Calu3 (cell line): ENCODE data around the gene NCKAP5L. TPM values are rescaled to one million over a fixed set of nuclear protein-coding genes. Genes with fewer than 3 reads are reported as not detected.
A peak's percentile ranks its signal among the peaks of the same experiment; 100 is the strongest.

Source experiments
- BruUV-seq: library from RNA; stranded (reverse); fragments of 400-500 nt; replicated peaks from 2 replicates; lab custom pipeline; 2021; lab: Mats Ljungman, UMichigan
- CTCF ChIA-PET: fragments of 300-600 bp; sonication (Branson Sonifier 250); formaldehyde crosslinking; loops from one replicate; lab custom pipeline; 2022; ENCODE audit warnings: antibody characterized with exemption; lab: Charles Lee
- DNase-seq: peaks from one replicate; pipeline ENCODE4 v3.0.0; 2022
- H3K27ac Mint-ChIP-seq: one replicate; pipeline ENCODE4 v1.8.0; 2022; ENCODE audit warnings: mixed read lengths; ENCODE audit not compliant: unreplicated experiment
- H3K27me3 Mint-ChIP-seq: one replicate; pipeline ENCODE4 v1.8.0; 2022; ENCODE audit warnings: mixed read lengths; ENCODE audit not compliant: unreplicated experiment
- H3K36me3 Mint-ChIP-seq: one replicate; pipeline ENCODE4 v1.8.0; 2022; ENCODE audit warnings: mild to moderate bottlenecking, moderate library complexity, mixed read lengths; ENCODE audit not compliant: insufficient read depth, unreplicated experiment
- H3K4me1 Mint-ChIP-seq: one replicate; pipeline ENCODE4 v1.8.0; 2022; ENCODE audit warnings: mild to moderate bottlenecking, low read depth, mixed read lengths; ENCODE audit not compliant: unreplicated experiment
- H3K4me3 Mint-ChIP-seq: one replicate; pipeline ENCODE4 v1.8.0; 2022; ENCODE audit warnings: mild to moderate bottlenecking, low read depth, moderate library complexity, mixed read lengths; ENCODE audit not compliant: unreplicated experiment
- H3K9me3 Mint-ChIP-seq: one replicate; pipeline ENCODE4 v1.8.0; 2022; ENCODE audit warnings: low read depth, mixed read lengths; ENCODE audit not compliant: unreplicated experiment
- intact Hi-C: fragments of 100-400 bp; cut with micrococcal nuclease; formaldehyde crosslinking; loops from one replicate; pipeline ENCODE4 v1.10.0; 2022; ENCODE audit not compliant: unreplicated experiment
- total RNA-seq: library from RNA; stranded (reverse); gene quantifications from 2 replicates; pipeline ENCODE4 v1.2.3, GENCODE V29; 2022
- TF ChIP-seq, protein P1 (sequence below): fragments of 200-600 bp; IDR thresholded peaks from one replicate; pipeline ENCODE4 v1.8.0; 2022; ENCODE audit warnings: antibody characterized with exemption; ENCODE audit not compliant: unreplicated experiment

Gene NCKAP5L
- total RNA-seq, 1 experiment from 2014 or later, result 10.0 TPM

- H3K27ac Mint-ChIP-seq, result no peak overlapping the region
- H3K4me3 Mint-ChIP-seq, result no peak overlapping the region
- intact Hi-C loops, result no loop called here
- H3K9me3 Mint-ChIP-seq, result no peaks in the 10 kb centered on the region
- H3K4me1 Mint-ChIP-seq, result peaks cover 11% of the 10 kb centered on the region
- no TSS peak for BruUV-seq
- DNase-seq, result no peak
- TF ChIP-seq, protein P1, sequence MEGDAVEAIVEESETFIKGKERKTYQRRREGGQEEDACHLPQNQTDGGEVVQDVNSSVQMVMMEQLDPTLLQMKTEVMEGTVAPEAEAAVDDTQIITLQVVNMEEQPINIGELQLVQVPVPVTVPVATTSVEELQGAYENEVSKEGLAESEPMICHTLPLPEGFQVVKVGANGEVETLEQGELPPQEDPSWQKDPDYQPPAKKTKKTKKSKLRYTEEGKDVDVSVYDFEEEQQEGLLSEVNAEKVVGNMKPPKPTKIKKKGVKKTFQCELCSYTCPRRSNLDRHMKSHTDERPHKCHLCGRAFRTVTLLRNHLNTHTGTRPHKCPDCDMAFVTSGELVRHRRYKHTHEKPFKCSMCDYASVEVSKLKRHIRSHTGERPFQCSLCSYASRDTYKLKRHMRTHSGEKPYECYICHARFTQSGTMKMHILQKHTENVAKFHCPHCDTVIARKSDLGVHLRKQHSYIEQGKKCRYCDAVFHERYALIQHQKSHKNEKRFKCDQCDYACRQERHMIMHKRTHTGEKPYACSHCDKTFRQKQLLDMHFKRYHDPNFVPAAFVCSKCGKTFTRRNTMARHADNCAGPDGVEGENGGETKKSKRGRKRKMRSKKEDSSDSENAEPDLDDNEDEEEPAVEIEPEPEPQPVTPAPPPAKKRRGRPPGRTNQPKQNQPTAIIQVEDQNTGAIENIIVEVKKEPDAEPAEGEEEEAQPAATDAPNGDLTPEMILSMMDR, result no peak
- no peaks in the 10 kb centered on the region for H3K36me3 Mint-ChIP-seq
- CTCF ChIA-PET, result no interaction called here
- peaks cover 32% of the 10 kb centered on the region for H3K27me3 Mint-ChIP-seq
These were observed 48.6 kb downstream of the NCKAP5L start for GRCh38 chr12:49779581-49779980.

DNA sequence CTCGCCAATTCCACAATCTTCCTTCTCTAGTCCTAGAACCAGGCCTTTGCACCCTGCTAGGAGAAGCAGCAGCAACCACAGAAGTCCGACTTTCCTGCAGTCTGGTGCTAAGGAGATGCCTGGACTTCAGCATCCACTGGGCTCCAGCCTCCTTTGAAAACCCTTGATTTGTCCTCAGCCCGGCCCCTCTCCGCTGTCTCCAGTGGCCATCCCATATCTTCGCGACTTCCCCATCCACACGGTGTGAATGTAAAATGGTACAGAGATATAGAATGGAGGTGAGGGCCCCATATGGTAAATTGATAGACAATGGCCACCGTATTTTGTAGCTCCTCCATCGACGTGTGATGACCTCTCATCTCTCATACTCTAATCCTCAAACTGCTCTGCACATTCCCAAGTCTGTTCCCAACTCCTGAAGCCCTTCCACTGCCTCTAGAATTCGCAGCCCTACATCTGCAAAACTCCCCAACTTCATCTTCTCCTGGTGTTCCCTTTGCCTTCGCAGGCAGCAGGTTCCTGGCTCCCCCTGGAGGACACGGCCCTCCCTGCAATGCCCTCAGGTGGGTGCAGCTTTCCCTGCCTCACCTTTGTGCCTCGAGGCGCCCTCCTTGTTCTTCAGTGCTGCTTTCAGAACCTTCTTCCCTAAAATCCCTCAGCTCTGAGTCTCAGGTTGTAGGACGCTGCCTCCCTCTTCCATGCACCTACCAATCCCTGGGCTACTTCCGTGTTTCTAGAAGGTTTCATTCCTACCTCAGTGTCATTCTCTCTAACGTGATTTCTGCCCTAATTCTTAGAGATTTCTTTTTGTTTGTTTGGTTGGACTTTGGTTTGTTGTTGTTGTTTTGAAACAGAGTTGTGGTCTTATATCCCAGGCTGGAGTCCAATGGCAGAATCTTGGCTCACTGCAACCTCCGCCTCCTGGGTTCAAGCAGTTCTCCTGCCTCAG lies 50.1 kb downstream of the NCKAP5L start:
- H3K36me3 Mint-ChIP-seq, result no peaks in the 10 kb centered on the region
- intact Hi-C loops, result no loop called here
- H3K4me1 Mint-ChIP-seq, result peaks cover 11% of the 10 kb centered on the region
- no peaks in the 10 kb centered on the region for H3K9me3 Mint-ChIP-seq
- H3K4me3 Mint-ChIP-seq, result no peak overlapping the region
- CTCF ChIA-PET, result interaction anchor here (0.5 to 1.7 kb wide), 5 partner anchors 52 to 292 kb away, joined by 4 to 6 read pairs (median 4); no protein-coding TSS in a partner anchor
- peaks cover 32% of the 10 kb centered on the region for H3K27me3 Mint-ChIP-seq
- no peak overlapping the region for H3K27ac Mint-ChIP-seq
- TF ChIP-seq, protein P1, result peak; percentile 74
- no TSS peak for BruUV-seq
- peak; percentile 84 for DNase-seq

GRCh38 chr12:49777341-49777740 lies 50.9 kb downstream of the NCKAP5L start:
- intact Hi-C loops, result no loop called here
- no peak for DNase-seq
- no TSS peak for BruUV-seq
- Mint-ChIP-seq H3K27me3 (peaks cover 32% of the 10 kb centered on the region), H3K27ac (no peak overlapping the region), H3K36me3 (no peaks in the 10 kb centered on the region), H3K4me1 (peaks cover 11% of the 10 kb centered on the region), H3K4me3 (no peak overlapping the region), H3K9me3 (no peaks in the 10 kb centered on the region)
- CTCF ChIA-PET, result interaction anchor here (0.9 to 1.7 kb wide), 5 partner anchors 36 to 293 kb away, joined by 4 to 6 read pairs (median 4); partner anchors contain the start of gene TMBIM6
- TF ChIP-seq, protein P1, result no peak

DNA sequence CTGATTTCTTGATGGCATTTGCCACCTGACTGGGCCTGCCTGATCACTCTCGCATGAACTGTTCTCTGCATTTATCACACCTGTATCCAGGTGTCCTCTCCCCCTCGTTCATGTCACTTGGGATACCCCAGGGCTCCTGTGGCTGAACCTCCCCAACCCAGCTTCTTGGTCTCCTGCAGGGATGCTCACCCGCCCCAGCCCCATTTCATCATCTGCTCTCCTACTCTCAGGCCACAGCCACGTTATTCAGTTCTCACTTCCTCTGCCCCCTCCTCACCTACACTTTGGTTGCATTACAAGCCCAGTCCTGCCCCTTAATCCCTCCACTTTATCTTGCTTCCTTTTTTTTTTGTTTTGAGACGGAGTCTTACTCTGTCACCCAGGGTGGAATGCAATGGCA lies 51.4 kb downstream of the NCKAP5L start:
- Mint-ChIP-seq H3K9me3 (no peaks in the 10 kb centered on the region), H3K27me3 (peaks cover 32% of the 10 kb centered on the region), H3K4me3 (no peak overlapping the region), H3K4me1 (peaks cover 11% of the 10 kb centered on the region), H3K27ac (peak overlapping the region; percentile 25), H3K36me3 (no peaks in the 10 kb centered on the region)
- BruUV-seq, result no TSS peak
- intact Hi-C loops, result loop anchor here (1.0 kb wide), 1 partner anchor 62 kb away; no protein-coding TSS in a partner anchor
- no peak for DNase-seq
- CTCF ChIA-PET, result interaction anchor here (1.2 to 1.7 kb wide), 3 partner anchors 35 to 294 kb away, joined by 4 to 6 read pairs (median 6); partner anchors contain the start of gene TMBIM6
- TF ChIP-seq, protein P1, result no peak
